Suppressor macrophage treated with lipopolysaccharide for 1 hour (primary cell): ENCODE results near the gene SIAE.

ENCODE experiments used
- DNase-seq, 3 donors: peaks; one replicate each; pipeline ENCODE4 v3.0.0-alpha.2; 2020 to 2022

The SIAE gene

GRCh38 chr11:124673333-124674167 lies at the start of gene SIAE, which contains the start of gene SPA17:
SIAE (minus strand) TSS chr11:124673739; CDS start chr11:124673708, 31 bp downstream.
SPA17 (plus strand) TSS chr11:124673904; CDS start chr11:124675265, 1,361 bp downstream.
- DNase-seq: peak; percentile 94 to 97 (median 96)

- no peak for DNase-seq
Observed at GRCh38 chr11:124722176-124722575, 48.6 kb upstream of the SIAE start.

DNA sequence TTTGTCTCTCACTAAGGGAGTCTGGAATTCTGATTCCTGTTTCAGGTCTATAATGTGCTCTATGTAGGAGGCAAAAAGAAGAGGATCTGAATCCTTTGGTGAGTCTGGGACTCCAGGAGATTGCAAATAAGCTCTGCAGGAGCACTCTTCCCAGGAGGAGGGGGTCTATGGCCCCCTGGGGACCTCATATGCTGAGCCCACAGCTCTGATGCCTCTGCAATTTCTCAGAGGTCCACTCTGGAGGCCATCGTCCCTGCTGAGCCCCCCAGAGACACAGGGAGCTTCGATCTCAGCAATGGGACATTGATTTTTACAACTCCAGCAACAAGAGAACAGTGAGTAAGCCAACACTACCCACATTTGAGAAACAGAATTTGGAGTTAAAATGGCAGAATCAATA lies 46.0 kb upstream of the SIAE start:
- no peak for DNase-seq

DNA sequence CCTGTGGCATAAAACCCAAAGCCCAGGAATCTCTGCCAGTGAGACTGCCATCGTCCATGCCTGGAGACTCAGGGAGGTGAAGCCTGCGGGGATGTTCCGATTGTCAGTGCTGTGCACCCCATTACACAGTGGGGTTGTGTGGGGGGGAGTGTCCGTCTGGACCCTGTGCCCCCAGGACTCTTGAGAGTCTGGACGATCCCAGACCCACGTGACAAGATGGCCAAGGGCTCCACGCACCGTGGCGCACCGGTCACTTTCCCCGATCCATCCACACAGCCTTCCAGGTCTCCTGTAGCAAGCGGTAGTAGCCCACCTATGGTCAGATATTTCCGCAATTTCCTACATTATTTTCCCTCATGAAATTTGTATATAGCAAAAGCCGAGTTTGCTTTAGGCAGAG lies 45.3 kb upstream of the SIAE start:
- no peak for DNase-seq

DNA sequence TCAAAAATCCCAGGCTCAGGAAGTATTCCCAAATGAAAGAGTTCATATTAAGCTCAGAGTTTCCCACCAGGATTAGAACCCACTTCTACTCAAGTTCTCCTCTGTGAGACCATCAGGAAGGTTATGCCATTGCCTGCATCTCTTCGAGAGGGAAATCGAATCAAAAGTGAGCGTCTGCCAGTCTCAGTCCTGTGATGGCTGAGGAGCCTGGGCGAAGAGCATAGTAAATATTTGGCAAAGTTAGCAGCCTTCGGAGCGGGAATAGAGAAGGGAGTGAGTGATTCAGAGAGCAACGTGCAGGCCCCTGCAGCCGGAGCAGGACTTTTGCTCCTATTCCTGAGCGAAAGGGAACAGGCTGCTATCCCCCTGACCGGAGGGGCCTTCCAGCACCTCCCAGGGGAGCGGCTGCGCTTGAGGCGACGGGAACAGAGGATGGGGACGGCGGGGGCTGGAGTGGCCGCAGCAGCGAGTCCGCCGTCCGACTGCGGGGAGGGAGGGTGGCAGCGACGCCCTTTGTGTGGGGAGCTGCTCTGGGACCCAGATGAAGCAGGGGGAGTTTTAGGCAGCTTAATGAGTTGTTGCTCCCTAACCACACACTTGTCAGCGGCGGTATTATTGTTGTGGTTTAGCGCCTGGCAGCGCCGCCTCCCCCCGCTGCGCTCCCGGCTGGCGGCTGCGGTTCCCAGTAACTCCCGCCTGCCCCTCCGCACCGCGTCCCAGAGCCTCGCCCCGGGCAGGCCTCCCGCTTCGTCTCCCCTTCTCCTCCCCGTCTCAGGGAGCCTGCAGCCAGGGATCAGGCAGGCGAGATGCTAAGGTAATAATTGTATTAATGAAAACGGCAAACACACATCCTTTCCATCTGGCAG lies 44.5 kb upstream of the SIAE start:
- no peak for DNase-seq

DNA sequence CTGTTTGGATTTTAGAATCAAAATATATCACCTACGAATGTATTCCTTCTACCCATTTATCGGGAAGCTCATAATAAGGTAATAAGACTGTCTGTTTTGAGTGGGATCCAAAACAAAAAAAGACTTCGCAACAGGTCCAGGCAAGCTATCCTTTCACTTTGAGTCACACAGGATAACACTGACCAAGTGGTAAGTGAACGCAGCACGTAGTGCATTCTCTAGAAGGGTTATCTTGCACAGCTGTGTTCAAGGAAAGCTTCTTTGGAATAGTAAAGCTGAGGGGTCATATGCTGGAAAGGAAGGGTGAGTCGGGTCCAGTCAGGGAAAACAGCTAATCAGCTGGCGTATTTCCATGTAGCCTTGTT lies 43.9 kb upstream of the SIAE start:
- DNase-seq: no peak

DNA sequence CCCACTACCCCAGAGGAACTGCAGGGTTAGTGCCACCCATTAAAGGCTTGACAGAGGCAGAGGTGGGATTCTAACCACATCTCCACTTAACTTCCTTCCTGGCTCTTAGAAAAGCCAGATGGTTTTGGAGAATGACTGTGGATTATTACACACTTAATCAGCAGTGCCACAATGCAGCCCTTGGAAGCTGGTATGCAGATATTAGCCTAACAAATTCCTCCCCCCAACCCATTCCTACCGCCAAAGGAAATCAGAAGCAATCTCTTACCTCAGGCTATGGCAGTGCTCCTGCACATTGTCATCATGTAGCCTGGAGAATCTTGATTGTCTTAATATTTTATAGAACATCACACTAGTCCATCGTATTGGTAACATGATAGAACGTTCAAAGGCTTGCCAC lies 43.1 kb upstream of the SIAE start:
- no peak for DNase-seq

DNA sequence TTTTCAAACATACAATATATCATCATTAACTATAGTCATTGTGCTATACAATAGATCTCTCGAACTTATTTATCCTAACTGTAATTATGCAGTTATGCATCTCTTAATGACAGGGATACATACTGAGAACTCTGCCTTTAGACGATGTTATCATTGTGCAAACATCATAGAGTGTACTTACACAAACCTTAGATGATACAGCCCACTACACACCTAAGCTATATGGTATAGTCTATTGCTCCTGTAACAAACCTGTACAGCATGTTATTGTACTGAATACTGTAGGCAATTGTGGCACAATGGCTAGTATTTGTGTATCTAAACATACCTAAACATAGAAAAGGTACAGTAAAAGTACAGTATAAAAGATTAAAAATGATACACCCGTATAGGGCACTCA lies 38.9 kb upstream of the SIAE start:
- no peak for DNase-seq

- DNase-seq: no peak
Observed at GRCh38 chr11:124707829-124708228, 34.3 kb upstream of the SIAE start.

GRCh38 chr11:124700028-124700427 lies 26.5 kb upstream of the SIAE start:
- no peak for DNase-seq

DNA sequence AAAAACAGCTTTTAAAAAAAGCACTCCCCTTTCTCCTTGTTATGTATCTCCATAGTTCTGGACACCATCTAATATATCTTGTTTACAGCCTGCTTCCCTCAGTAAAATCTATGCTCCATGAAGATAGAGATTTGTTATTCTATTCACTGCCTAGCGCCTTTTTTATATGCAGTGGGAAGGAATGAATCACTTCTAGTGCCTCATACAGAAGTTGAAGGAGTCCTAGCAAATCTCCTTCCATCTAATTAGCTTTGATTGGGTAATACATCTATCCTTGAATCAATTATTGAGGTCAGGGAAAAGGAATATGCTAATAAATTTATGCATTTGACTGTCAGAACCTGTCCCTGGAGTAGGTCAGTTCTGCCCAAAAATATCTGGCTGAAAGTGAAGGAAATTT lies 26.0 kb upstream of the SIAE start:
- no peak for DNase-seq

GRCh38 chr11:124693142-124693541 lies 19.6 kb upstream of the SIAE start:
- DNase-seq: no peak

DNA sequence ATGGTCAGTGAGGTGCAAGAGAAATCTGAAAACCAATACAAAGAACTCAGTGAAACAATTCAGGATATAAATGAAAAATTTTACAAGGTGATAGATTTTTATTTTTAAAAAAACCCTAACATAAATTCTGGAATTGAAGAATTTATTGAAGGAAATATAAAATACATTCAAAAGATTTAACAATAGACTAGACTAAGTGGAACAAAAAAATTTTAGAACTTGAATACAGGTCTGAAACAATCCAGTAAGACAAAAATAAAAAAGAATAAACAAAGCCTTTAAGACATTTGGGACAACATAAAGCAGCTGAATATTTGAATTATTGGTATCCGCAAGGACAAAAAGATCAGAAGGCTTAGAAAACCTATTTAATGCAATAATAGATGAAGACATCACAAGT lies 8.9 kb upstream of the SIAE start:
- no peak for DNase-seq

DNA sequence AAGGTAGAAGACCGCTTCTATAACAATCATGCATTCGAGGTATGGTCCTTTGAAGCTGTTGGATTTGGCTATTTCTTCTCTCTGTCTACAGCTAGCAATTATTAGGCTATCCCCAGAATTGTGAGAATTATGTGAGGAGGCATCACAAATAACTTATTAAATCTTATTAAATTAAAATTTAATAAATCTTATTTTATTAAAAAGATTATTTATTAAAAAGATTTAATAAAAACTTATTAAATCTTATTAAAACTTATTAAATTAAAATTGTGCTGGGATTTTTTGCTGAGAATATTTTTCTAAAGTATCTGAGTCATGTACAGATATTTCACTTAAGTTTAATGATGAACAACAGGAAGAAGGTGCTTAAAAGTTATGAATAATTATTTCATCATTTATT lies 7.9 kb upstream of the SIAE start:
- no peak for DNase-seq

- DNase-seq: no peak
Observed at GRCh38 chr11:124678416-124678815, 4.9 kb upstream of the SIAE start.

DNA sequence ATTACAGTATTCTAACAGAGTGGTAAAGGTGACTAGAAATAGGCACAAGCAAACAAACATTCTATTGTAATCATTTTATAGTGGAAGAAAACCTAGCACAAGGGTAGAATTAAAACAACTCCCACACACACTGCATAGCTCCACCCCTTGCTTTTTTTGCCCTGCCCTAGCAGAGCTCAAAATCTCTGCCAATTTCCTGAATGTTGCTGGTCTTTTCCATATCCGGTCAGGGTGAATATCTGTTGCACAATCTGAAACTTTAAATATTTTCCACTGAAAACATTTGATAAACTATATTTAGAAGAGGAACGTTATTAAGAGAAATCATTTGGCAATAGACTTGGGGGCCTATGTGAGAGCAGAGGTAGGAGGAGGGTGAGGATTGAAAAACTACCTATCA lies 2.8 kb upstream of the SIAE start:
- DNase-seq: peak in 2 of 3 donors; percentile 11 to 26

- DNase-seq: no peak
Observed at GRCh38 chr11:124674571-124674970, 1.0 kb upstream of the SIAE start.

- no peak for DNase-seq
Observed at GRCh38 chr11:124674168-124674517, 604 bp upstream of the SIAE start.

GRCh38 chr11:124672536-124673215 lies 863 bp downstream of the SIAE start:
- DNase-seq: no peak

DNA sequence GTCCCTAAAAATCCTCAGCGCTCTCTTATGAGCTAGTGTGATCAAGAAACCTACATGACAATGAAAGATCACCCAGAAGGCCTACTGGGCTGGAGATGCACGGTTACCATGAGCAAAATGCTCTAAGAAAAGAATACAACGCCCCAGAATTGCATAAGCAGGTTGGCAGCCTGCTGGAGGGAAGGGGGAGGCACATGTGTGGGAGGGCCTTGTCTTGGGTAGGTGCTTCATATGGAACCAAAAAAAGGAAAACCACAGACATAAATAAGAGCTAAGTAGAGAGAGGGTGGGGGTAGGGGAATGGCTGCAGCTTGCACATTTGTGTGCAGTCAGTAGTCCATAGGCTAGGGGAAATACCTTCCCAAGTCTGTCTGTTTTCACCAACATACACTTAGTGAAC lies 2.8 kb downstream of the SIAE start:
- DNase-seq: peak; percentile 42 to 62 (median 54)

GRCh38 chr11:124669193-124669592 lies 4.3 kb downstream of the SIAE start:
- DNase-seq: peak; percentile 63 to 65 (median 65)

- no peak for DNase-seq
Observed at GRCh38 chr11:124667601-124668000, 5.9 kb downstream of the SIAE start.

DNA sequence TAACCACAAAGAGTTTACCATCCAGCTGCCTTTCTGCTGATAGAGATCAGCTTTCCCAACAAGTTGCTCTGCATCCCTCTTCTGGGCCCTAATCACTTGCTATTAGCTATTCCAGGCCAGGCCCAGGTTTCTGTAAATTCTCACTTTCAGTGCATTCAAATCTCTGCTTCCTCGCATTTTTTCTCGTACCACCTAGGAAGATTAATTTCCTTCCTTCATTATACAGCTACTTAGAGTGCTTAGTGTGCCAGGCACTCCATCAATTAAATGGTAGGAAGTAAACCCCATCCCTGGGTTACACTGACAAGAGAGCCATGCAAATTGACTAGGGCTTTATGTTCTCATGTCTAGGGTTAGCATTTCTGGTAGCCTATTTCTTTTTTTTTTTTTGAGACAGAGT lies 9.7 kb downstream of the SIAE start:
- DNase-seq: no peak

DNA sequence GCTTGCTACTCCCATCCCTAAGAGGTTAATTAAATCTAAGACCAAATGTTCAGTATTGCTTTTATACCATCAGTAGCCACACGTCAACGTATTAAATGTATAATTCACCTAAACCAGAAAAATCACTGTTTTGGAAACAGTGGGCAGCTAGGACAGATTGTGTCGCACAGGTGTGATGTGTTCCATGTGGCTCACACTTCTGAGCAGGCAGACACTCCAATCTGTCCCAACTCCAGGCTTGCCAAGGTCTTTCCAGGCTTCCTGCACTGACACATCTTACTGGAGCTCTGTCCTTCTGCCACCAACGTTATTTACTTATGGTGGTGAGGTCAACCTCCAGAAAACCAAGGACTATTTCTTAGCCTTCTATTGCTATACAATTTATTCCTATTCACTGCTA lies 11.4 kb downstream of the SIAE start:
- DNase-seq: no peak
